Measurements from ENCODE around the gene ANKRD49. TPM values are rescaled to one million over a fixed set of nuclear protein-coding genes. Genes with fewer than 3 reads are reported as not detected.
A peak's percentile ranks its signal among the peaks of the same experiment; 100 is the strongest.

ANKRD49 gene
- 15.0 and 21.7 TPM in 2 replicates for total RNA-seq (ENCODE audit: low replicate concordance)
- long read RNA-seq, transcript ANKRD49-210 (3 exons, 2,268 nt): major isoform, 39 of 62 reads
- long read RNA-seq, transcript ANKRD49-202 (3 exons, 760 nt): minor isoform, 5 of 62 reads
- long read RNA-seq, partial matches to known transcripts: 0 of 62 reads
- long read RNA-seq, other reads (novel, unspliced or antisense): 10 of 62 reads

GRCh38 chr11:94493281-94494125, at the start of gene ANKRD49, which contains the start of gene MRE11:
Gene ANKRD49 (plus strand): TSS chr11:94493984. CDS start chr11:94496694, 2,710 bp downstream.
Gene MRE11 (minus strand): TSS chr11:94493844. CDS start chr11:94492801, 1,043 bp downstream.
- peak; percentile 22 for TF ChIP-seq CTCF (conservative IDR thresholded peaks at IDR 0.05)
- Mint-ChIP-seq H3K4me1 (ENCODE audit: unreplicated experiment) (peaks cover 12% of the 10 kb centered on the region), H3K27ac (peak within 1 kb of the TSS; percentile 96), H3K9me3 (no peaks in the 10 kb centered on the region), H3K36me3 (peaks cover 14% of the 10 kb centered on the region), H3K4me3 (peak within 1 kb of the TSS; percentile 97), H3K27me3 (no peaks in the 10 kb centered on the region)
- peak; percentile 96 for DNase-seq (ENCODE audit: extremely low spot score, unreplicated experiment)

- no peaks in the 10 kb centered on the region for H3K9me3 Mint-ChIP-seq
- H3K4me3 Mint-ChIP-seq: no peak overlapping the region
- peaks cover 8% of the 10 kb centered on the region for H3K36me3 Mint-ChIP-seq
- DNase-seq (ENCODE audit: extremely low spot score, unreplicated experiment): no peak
- no peaks in the 10 kb centered on the region for H3K27me3 Mint-ChIP-seq
- TF ChIP-seq CTCF (conservative IDR thresholded peaks at IDR 0.05): no peak
- no peaks in the 10 kb centered on the region for H3K4me1 Mint-ChIP-seq (ENCODE audit: unreplicated experiment)
- no peak overlapping the region for H3K27ac Mint-ChIP-seq
These were observed 48.1 kb upstream of the ANKRD49 start for GRCh38 chr11:94445641-94446040.

GRCh38 chr11:94447149-94447548, 46.6 kb upstream of the ANKRD49 start:
- DNase-seq (ENCODE audit: extremely low spot score, unreplicated experiment): no peak
- Mint-ChIP-seq H3K36me3 (peaks cover 8% of the 10 kb centered on the region), H3K27ac (no peak overlapping the region), H3K9me3 (no peaks in the 10 kb centered on the region), H3K4me1 (ENCODE audit: unreplicated experiment) (no peaks in the 10 kb centered on the region), H3K27me3 (no peaks in the 10 kb centered on the region), H3K4me3 (no peak overlapping the region)
- TF ChIP-seq CTCF (conservative IDR thresholded peaks at IDR 0.05): no peak

GRCh38 chr11:94449029-94449428, 44.8 kb upstream of the ANKRD49 start:
- Mint-ChIP-seq H3K4me3 (no peak overlapping the region), H3K27me3 (no peaks in the 10 kb centered on the region), H3K9me3 (no peaks in the 10 kb centered on the region), H3K4me1 (ENCODE audit: unreplicated experiment) (no peaks in the 10 kb centered on the region), H3K36me3 (peaks cover 18% of the 10 kb centered on the region), H3K27ac (no peak overlapping the region)
- no peak for TF ChIP-seq CTCF (conservative IDR thresholded peaks at IDR 0.05)
- no peak for DNase-seq (ENCODE audit: extremely low spot score, unreplicated experiment)

- H3K27ac Mint-ChIP-seq: no peak overlapping the region
- H3K4me1 Mint-ChIP-seq (ENCODE audit: unreplicated experiment): no peaks in the 10 kb centered on the region
- no peak for DNase-seq (ENCODE audit: extremely low spot score, unreplicated experiment)
- H3K4me3 Mint-ChIP-seq: no peak overlapping the region
- peaks cover 14% of the 10 kb centered on the region for H3K36me3 Mint-ChIP-seq
- no peak for TF ChIP-seq CTCF (conservative IDR thresholded peaks at IDR 0.05)
- H3K9me3 Mint-ChIP-seq: no peaks in the 10 kb centered on the region
- no peaks in the 10 kb centered on the region for H3K27me3 Mint-ChIP-seq
These were observed 44.3 kb upstream of the ANKRD49 start for GRCh38 chr11:94449437-94449836.
